Left lung (tissue), 10 donors: Measurements from ENCODE around the gene TACR2. TPM values are rescaled to one million over a fixed set of nuclear protein-coding genes. Genes with fewer than 3 reads are reported as not detected.

Source experiments
- ATAC-seq: fragments of 200-7000 bp; cut with Tn5 transposase; one replicate; pipeline ENCODE4 v1.9.1; 2020; ENCODE audit warnings: moderate library complexity
- DNase-seq, 4 donors: peaks; one replicate each; pipeline ENCODE4 v3.0.0-alpha.2; 2013 to 2020
- H3K27ac ChIP-seq, 2 donors: fragments of 200-600 bp; sonication (generic) in 1 of 2; one replicate each; pipeline versions ENCODE4 v1.5.0 to v1.8.0; 2020 to 2021
- H3K27me3 ChIP-seq, 2 donors: fragments of 200-600 bp; sonication (generic) in 1 of 2; one replicate each; pipeline versions ENCODE4 v1.5.0 to v1.8.0; 2020 to 2021
- H3K36me3 ChIP-seq, 2 donors: fragments of 200-600 bp; sonication (generic) in 1 of 2; one replicate each; pipeline versions ENCODE4 v1.5.0 to v1.8.0; 2020 to 2021
- H3K4me1 ChIP-seq, 2 donors: fragments of 200-600 bp; one replicate each; pipeline ENCODE4 v1.8.0; 2021
- H3K4me3 ChIP-seq, 2 donors: fragments of 200-600 bp; sonication (generic) in 1 of 2; one replicate each; pipeline versions ENCODE4 v1.5.0 to v1.8.0; 2020 to 2021; ENCODE audit warnings: mild to moderate bottlenecking in 1 of 2
- H3K9me3 ChIP-seq, 2 donors: fragments of 200-600 bp; sonication (generic) in 1 of 2; one replicate each; pipeline versions ENCODE4 v1.5.0 to v1.8.0; 2020 to 2021
- CTCF ChIP-seq, 2 donors: fragments of 200-600 bp; sonication (generic) in 1 of 2; IDR thresholded peaks; one replicate each; pipeline versions ENCODE4 v1.5.0 to v1.8.0; 2021; ENCODE audit warnings: antibody characterized with exemption in 2 of 2
- intact Hi-C, 2 donors: fragments of 100-400 bp; cut with DNase I; formaldehyde crosslinking; loops; one replicate each; pipeline versions ENCODE4 v1.11.2 to v1.14.2; 2022
- polyA plus RNA-seq, 6 donors: library from polyadenylated mRNA; unstranded; fragments of 120-200 nt; gene quantifications; one replicate each; pipeline ENCODE4 v1.2.1, GENCODE V29; 2013; ENCODE audit not compliant: insufficient read length in 6 of 6
- total RNA-seq, 2 donors: library from RNA; stranded (reverse); fragmentation: NEBNext Ultra II Directional; extraction: Animal tissue kit (Norgen Biotek cat#: 25700); gene quantifications; one replicate each; pipeline ENCODE4 v1.2.1, GENCODE V29; 2021
- donor health status: DM: no; HTN: yes; CAD: no.
- donor health status: DM: no; HTN: no; CAD: no.

Gene TACR2
- total and polyA plus RNA-seq, 8 donors: 0.31 to 0.70 (median 0.45) TPM

DNA sequence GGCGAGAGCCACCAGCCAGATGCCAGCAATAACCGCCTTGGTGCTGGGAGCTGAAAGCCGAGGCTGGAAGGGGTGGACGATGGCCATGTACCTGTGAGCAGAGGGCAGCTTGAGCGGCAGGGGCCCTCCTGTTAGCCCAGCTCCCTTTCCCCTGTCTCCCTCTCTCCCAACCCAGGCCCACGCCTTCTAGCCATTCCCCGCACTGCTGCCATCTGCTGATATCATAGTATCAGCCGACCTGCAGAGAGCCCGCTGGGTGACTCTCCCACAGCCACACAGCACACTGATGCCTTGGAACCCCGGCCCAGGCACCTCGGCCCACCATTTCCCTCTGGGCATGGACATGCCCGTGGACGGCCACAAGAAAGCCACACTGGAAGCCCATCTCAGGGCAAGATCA lies 1.7 kb downstream of the TACR2 start:
- no peaks in the 10 kb centered on the region for H3K27me3 ChIP-seq
- no peak for TF ChIP-seq CTCF (IDR thresholded peaks at IDR 0.05)
- H3K4me1 ChIP-seq: peaks cover 0 to 6% of the 10 kb centered on the region in 2 donors
- intact Hi-C loops: loop anchor here (10.0 kb wide), 2 partner anchors 90 to 220 kb away; partner anchors contain the start of gene FAM241B (in 1 of the 2)
- no peaks in the 10 kb centered on the region for H3K9me3 ChIP-seq
- H3K36me3 ChIP-seq: no peaks in the 10 kb centered on the region
- no peak overlapping the region for H3K4me3 ChIP-seq
- ATAC-seq (no peak), DNase-seq (peak in 1 of 4 donors; percentile 22)
- H3K27ac ChIP-seq: no peak overlapping the region

- H3K27me3 ChIP-seq: no peaks in the 10 kb centered on the region
- H3K4me1 ChIP-seq: peaks cover 0 to 10% of the 10 kb centered on the region in 2 donors
- H3K4me3 ChIP-seq: no peak overlapping the region
- no peaks in the 10 kb centered on the region for H3K9me3 ChIP-seq
- no peak for ATAC-seq
- intact Hi-C loops: loop anchor here (10.0 kb wide), 2 partner anchors 90 to 220 kb away; partner anchors contain the start of gene FAM241B (in 1 of the 2)
- no peak for TF ChIP-seq CTCF (IDR thresholded peaks at IDR 0.05)
- DNase-seq: peak in 1 of 4 donors; percentile 26
- H3K36me3 ChIP-seq: no peaks in the 10 kb centered on the region
- H3K27ac ChIP-seq: no peak overlapping the region
Observed at GRCh38 chr10:69414036-69415018, 2.4 kb downstream of the TACR2 start.

DNA sequence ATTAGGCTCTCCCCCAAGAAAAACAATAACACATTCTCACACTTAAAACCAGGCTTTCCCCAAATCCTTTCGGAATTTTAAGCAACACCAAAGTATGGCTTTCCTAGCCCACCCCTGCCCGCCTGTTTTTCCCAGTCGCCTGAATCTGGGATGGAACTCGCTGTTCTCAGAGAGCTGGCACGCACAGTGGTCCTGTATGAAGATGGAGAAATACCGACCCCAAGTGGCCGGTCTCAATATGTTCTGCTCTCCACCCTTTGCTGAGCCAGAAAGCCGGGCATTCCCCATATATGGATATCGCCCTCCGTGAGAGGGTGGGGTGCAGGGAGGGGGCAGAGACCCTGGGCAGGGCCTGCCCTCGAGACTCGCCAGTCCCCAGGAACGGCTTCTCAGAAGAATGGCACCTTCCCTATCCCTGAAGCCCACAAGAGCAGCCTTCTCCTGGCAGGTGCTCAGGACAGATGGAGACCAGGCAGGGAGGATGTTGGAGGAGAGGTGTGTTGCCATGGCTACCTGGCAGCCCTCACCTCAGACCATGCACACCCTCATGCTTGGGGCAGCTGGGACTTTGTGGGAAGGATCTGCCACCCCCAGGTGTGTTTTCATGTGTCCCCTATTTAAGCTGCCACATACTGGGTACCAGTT lies 3.4 kb downstream of the TACR2 start:
- DNase-seq (peak in 2 of 4 donors; percentile 55 to 82), ATAC-seq (peak; percentile 14)
- Histone ChIP-seq H3K36me3 (no peaks in the 10 kb centered on the region), H3K27me3 (no peaks in the 10 kb centered on the region), H3K4me3 (no peak overlapping the region), H3K4me1 (peaks cover 3 to 17% of the 10 kb centered on the region in 2 donors), H3K9me3 (no peaks in the 10 kb centered on the region), H3K27ac (no peak overlapping the region)
- intact Hi-C loops: loop anchor here (10.0 kb wide), 2 partner anchors 91 to 221 kb away; partner anchors contain the start of gene FAM241B (in 1 of the 2)
- TF ChIP-seq CTCF (IDR thresholded peaks at IDR 0.05): peak; percentile 42 to 50

GRCh38 chr10:69412232-69412790 lies 4.4 kb downstream of the TACR2 start:
- intact Hi-C loops: loop anchor here (10.0 kb wide), 2 partner anchors 92 to 222 kb away; partner anchors contain the start of gene FAM241B (in 1 of the 2)
- no peaks in the 10 kb centered on the region for H3K27me3 ChIP-seq
- no peak for TF ChIP-seq CTCF (IDR thresholded peaks at IDR 0.05)
- no peak overlapping the region for H3K4me3 ChIP-seq
- no peak overlapping the region for H3K27ac ChIP-seq
- peak in 1 of 4 donors; percentile 13 for DNase-seq
- no peak for ATAC-seq
- H3K4me1 ChIP-seq: peaks cover 7 to 26% of the 10 kb centered on the region in 2 donors
- no peaks in the 10 kb centered on the region for H3K9me3 ChIP-seq
- no peaks in the 10 kb centered on the region for H3K36me3 ChIP-seq
